COLO668 (cell line): ENCODE results near the gene SMIM5.

Experiments
- DNase-seq: peaks from one replicate; lab custom pipeline; 2025; ENCODE audit not compliant: unreplicated experiment; lab: John Stamatoyannopoulos, UW

The SMIM5 gene

DNA sequence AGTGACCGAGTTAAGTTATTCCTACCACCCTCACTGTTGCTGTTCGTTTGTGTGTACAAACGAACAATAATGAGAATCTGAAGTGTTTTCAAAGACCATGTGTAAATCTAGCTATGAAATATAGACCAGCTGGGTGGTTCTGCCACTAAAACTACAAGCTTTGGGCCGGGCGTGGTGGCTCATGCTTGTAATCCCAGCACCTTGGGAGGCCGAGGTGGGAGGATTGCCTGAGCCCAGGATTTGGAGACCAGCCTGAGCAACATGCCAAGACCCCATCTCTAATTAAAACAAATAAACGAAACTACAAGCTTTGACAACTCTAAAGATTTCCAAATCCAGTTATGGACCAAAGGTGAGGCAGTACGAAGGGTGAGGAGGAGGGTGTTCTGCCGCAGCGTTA lies 32.7 kb downstream of the SMIM5 start:
- DNase-seq, result no peak

DNA sequence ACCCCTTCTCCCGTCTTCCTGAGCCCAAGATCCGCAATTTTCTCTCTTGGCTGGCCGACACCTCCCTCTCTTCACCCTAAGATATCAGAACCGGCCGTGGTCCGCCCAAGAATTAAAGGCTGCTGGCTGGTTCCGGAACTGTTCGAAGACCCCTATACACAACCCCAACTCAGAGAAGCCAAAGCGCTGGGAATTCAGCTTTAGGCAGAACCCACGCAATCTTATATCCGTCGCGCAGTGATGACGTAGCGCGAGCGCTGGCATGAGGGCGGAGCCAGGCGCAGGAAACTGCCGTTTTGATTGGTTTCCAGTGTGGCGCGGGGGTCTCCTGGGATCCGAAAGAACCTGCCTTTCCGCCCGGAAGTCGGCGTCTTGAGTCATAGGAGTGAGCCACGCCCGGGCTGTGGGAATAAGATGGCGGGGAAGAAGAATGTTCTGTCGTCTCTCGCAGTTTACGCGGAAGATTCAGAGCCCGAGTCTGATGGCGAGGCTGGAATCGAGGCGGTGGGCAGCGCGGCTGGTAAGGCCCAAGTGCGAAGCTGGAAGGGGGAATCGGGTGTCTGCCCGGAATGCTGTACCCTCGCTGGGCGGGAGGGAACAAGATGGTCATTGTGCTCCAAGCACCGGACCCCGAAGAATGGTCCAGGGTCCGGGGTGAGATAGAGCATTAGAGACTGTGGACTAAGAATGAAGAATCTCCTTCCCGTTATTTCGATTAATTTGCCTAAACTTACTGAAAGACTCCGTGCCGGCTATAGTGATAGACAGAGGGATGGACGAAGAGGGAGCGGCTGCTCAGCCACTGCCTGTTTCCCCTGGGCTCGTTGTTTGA lies 33.9 kb downstream of the SMIM5 start, which contains the start of the genes RECQL5 and SAP30BP:
Gene RECQL5 (minus strand): TSS at position 196 of the 832 bp plus-strand sequence. CDS start 597 bp downstream, outside the sequence.
Gene SAP30BP (plus strand): TSS at position 380 of the 832 bp plus-strand sequence. CDS start 35 bp downstream, at position 415.
- DNase-seq, result peak; percentile 94

DNA sequence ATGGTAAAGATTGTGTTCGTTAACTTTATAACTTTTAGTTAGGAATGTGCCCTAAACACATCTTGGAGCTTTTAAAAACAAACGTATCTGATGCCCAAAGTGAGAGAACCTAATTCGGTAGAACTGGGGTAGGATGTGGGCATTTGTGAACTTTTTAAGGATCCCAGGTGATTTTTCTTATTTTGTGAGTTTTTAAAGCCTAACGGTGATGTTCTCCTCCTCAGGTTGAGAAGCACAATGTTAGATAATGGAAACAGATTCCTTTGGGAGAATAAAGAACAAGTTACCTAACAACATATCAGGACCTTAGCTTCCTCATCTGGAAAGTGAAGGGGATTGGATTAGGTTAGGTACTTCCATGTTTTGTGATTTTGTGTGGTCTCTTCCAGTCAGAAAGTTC lies 34.6 kb downstream of the SMIM5 start:
- no peak for DNase-seq

DNA sequence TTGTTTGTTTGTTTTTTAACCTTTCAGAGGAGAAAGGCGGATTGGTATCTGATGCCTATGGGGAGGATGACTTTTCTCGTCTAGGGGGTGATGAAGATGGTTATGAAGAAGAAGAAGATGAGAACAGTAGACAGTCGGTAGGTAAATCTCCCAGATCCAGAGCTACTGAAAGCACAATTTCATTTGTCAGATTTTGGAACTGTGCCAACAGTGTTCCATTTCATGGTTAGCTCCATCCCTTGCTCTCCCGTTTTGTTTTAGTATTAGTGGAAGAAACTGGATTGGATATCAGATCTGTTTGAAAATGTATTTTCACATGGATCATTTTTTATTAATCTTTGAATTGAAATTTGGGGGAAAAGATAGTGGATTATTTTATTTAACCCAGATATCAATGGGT lies 35.3 kb downstream of the SMIM5 start:
- no peak for DNase-seq

DNA sequence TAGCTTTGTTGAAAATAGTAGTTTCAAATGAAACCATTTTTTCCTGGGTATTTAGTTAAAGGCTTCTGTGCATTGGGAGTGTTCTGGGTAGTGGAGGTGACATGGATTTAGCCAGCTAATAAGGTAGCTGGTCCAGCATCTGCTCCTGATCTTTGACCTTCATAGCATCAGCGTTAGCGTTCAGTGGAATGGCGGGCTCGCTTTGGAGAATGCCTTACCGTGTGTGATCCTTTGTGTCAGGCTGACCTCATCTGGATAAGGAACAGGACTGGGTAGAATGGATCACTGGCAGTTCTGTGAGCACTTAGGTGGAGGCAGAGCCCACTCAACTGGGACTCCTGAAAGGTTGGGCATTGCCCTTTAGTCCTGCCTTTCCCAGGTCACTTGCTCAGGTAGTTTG lies 37.6 kb downstream of the SMIM5 start:
- no peak for DNase-seq

DNA sequence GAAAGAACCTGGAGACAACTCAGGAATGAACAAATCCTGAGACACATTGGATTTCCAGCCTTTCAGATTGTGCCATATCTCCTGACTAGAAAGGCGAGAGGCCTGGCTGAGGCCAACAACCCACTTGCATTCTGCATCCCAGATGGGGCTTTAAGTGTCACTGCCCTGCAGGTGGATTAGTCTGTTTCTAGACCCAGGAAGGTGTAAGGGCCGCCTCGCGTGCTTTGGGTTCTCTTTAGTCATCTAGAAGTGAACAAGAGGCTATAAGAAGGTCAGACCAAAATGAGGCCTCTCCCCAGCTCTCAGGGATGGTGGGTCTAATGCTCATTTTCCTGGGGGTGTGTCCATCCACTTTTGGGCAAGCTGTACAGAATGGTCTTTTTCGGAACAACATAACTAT lies 38.8 kb downstream of the SMIM5 start:
- DNase-seq, result no peak

DNA sequence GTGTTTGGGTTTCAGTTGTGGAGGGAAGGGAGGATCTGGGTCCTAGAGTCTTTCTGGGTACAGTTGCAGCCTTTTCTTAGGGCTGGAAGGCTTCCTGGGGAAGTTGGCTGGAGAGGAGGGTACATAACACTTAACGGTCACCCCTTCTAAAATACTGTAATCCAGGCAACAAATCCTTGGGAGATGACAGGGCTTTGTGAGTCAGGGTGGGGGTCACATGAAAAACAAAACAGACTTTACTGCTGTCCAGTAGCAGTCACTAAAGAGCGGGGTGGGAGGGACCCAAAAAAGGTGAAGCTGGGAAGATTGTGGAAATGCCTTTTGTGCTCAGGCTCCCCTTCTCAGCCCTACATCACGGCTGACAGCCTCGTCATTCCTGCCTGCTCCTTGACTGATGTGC lies 40.3 kb downstream of the SMIM5 start:
- DNase-seq, result no peak

DNA sequence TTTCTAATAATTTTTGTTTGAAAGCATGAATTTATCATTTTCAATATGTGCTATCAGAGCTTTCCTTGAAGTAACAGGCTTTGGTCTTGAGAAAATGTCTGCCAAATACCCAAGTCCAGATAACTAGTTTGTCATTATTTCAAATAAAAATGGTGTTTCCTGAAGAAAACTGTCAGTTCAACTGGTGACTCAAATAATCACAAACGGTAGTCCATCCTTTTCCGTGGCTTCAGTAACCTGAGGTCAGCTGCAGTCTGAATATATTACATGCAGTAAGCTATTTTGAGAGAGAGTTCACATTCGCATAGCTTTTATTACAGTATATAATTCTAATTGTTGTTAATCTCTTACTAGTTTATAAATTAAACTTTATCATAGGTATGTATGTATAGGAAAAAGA lies 43.2 kb downstream of the SMIM5 start:
- no peak for DNase-seq

DNA sequence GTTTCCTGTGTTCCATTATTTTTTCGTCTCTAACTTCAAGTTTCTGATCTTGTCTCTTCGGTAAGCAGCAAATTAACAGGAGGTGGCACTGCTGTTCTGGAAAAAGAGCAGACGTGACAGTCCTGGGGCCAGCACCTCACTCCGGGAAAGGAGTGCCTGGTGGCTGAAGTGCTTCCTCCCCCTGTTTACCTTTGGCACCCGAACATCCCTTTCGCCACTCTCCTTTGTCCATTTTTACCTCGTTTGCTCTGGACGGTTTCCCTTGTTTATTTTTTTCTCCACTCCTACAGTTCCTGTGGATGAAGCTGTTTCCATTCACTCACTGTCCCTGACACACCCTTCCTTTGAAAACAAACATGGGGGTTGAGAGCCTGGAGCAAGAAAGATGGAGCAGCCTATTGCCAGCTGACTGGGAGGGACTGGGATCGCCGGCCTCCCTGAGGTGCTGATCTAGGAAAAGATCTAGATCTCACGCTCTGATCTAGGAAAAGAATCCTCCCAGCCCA lies 46.5 kb downstream of the SMIM5 start:
- DNase-seq, result no peak

DNA sequence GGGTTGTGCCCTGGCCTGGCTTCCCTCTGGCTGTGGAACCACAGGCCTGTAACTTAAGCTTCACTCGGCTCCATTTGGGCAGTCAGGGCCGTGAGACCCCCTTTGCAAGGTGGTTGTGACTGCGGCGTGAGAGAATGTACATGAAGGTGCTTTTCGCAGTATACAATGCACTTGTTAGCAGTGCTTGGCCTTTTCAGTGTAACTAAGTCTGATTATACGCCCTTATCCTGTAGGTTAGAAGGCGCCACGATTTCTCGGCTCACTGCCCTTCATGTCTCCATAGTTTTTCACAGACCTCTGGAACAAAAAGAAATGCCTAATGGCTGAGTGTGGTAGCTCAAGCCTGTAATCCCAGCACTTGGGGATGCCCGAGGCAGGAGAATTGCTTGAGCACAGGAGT lies 47.2 kb downstream of the SMIM5 start:
- no peak for DNase-seq

DNA sequence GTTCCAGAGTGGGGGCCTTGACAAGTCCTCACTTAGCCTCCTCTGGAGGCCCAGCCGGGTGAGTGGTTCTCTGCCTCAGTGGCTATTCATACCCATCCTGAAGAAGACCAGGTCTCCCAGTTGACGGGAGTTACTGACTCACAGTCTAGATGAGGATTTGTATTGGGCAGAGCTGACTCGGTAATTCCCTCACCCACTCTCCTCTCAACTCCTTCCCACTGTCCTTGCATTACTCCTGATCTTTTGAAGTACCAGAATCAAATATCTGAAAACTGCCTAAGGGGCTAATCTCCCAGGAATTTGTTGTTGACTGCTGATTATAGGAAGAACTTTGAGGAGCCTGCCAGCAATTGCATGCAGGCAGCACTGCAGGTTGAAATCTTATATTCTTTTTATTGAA lies 48.1 kb downstream of the SMIM5 start:
- DNase-seq, result no peak

DNA sequence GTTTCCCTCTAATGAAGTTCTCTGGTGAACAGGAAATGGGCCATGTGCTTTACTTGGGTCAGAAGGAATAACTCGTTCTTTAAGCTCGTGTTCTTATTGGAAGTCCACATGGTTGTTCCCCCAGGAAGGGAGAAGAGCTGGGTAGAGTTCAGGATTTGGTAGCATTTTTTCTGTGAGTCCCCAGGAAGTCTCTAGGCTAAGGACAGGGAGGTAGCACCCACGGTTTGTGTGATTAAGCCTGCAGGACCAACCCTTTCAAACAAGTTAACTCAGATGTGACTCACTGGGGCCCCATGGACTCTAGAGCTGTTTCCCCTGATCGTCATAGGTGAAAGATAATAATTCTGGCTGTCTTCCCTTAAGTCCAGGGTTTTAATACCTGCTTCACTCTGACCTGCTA lies 50.3 kb downstream of the SMIM5 start:
- DNase-seq, result no peak

DNA sequence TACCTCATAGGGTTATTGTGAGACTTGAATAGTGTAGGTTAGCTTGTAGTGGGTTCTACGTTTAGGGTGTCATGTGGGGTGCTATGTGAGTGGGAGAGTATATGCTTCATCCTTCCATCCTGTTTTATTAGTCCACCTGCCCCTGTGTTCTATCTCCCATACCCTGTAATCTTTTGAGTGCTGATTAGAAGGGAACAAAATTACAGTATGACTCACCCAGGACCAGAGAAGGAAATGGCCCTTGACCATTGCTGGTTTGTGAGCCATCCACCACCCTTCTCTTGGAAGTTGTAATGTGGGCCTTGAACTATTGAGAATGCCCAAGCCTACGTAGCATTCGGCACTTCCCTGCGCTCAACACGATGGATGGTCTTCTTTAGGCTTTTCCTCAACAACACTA lies 51.0 kb downstream of the SMIM5 start:
- no peak for DNase-seq

DNA sequence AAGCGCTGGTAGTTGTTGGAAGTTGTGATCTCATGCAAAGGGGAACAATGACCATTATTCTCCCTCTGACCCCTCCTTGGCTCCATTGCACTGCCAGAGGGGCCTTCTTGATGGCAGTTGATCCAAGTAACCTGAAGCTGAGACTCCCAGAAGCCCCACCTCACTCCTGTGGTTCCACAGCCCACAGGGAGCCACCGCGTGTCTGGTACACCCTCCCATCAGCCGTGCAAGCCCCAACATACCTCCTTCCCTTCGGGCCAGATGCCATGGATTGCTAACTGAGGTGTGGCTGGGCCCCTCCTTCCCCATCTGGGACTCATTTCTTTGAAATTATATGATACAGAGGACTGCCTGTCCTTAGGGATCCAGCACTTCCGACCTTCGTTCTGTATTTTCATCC lies 51.7 kb downstream of the SMIM5 start:
- no peak for DNase-seq

DNA sequence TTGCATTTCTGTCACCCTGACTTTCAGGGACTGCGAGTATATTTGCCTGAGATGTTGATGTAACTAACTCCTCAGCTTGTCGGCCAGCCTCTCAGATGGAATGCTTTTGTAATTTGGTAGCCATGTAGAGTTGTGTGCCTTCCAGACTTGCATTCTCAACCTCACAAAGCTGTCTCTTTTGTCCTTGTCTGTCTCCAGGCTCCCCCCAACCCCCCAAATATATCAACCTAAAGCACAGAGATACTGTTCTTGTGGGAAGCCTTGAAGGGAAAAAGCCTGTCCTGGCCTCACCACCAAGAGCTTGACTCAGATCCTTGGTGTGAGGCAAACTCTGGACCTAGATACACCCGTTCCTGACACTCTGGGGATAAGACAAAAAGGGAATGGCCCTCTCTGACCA lies 52.3 kb downstream of the SMIM5 start:
- DNase-seq, result no peak

DNA sequence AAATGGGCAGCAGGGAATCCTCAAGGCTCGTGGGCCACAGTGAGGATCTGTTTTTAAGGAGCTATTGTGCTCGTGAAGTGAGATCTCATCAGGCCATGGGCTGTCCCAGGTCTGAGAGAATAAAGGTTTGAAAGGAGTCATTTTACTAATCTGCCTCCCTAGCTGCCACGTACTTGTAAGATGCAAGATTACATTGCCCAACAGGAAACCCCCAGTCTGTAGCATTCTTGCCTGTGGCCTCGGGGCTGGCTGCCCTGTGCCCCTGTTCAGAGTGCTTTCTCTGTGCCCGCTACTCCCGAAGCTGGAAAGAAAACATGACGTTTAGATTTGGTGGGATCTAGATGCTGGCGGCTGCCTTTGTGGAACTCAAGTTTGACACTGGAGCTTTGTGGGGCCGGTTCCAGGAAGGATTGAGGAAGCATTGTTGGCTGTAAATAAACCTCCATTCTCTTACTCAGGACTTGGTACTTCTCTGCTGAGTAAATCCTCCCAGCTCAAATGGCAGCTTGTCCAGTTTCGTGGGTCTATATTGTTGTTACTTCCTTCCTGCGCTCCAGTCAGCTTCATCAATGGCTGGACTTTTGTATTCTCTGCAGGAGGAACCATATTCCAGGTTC lies 55.1 kb downstream of the SMIM5 start:
- no peak for DNase-seq

DNA sequence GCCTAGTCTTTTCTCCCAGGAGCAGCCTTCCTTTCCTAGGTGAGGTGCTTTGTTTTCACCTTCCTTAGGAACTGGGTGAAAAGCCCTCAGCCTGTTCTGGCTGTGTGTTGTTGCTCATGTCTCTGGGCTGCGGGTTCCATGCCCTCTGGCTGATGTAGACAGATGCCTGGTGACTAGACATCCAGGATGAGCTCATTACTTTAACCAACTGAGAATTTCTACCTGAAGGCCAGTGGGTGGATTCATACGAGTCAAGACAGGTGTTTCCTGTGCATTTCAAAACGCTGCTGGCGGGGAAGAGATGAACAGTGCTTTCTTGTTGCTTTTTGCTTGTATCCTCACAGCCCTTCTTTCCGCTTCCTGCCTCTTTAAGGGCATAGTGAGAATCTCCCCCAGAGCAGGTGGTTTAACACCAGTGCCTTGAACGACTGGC lies 56.2 kb downstream of the SMIM5 start:
- no peak for DNase-seq
